ENCODE results near the gene SLC48A1.

The SLC48A1 gene

DNA sequence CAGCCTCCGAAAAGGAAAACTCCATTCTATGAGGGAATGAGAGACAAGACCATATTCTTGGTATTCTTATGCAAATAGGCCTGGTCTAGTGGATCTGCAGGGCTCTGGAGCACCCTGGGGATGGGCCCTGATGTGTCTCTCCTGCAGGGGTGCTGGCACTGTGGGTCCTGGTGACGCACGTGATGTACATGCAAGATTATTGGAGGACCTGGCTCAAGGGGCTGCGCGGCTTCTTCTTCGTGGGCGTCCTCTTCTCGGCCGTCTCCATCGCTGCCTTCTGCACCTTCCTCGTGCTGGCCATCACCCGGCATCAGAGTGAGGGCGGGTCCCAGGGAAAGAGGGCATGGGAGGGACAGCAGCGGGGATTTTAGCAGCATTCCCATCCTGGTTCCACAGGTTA, 5.8 kb downstream of the SLC48A1 start:
- no peak for DNase-seq

- peak; percentile 32 for DNase-seq
Observed at GRCh38 chr12:47779301-47779942, 6.4 kb downstream of the SLC48A1 start.

DNA sequence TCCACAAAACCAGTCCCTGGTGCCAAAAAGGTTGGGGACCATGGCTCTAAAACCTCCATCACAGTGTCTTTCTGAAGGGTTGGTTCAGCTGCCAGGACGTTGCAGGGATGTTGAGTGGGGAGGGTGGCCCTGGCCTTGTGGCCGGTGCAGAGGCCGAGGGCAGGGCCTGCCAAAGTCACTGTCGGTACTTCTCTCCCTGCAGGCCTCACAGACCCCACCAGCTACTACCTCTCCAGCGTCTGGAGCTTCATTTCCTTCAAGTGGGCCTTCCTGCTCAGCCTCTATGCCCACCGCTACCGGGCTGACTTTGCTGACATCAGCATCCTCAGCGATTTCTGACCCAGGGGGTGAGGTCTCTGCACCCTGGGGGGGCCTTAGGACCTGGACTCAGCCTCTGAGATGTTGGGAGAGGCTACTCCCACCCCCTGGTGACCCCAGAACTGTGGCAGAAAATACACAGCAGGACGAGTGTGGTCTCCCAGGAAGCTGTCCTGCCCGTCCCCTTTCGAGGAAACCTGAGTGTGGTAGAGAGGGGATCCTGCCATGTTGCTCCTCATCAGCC, 7.0 kb downstream of the SLC48A1 start:
- DNase-seq: no peak

DNA sequence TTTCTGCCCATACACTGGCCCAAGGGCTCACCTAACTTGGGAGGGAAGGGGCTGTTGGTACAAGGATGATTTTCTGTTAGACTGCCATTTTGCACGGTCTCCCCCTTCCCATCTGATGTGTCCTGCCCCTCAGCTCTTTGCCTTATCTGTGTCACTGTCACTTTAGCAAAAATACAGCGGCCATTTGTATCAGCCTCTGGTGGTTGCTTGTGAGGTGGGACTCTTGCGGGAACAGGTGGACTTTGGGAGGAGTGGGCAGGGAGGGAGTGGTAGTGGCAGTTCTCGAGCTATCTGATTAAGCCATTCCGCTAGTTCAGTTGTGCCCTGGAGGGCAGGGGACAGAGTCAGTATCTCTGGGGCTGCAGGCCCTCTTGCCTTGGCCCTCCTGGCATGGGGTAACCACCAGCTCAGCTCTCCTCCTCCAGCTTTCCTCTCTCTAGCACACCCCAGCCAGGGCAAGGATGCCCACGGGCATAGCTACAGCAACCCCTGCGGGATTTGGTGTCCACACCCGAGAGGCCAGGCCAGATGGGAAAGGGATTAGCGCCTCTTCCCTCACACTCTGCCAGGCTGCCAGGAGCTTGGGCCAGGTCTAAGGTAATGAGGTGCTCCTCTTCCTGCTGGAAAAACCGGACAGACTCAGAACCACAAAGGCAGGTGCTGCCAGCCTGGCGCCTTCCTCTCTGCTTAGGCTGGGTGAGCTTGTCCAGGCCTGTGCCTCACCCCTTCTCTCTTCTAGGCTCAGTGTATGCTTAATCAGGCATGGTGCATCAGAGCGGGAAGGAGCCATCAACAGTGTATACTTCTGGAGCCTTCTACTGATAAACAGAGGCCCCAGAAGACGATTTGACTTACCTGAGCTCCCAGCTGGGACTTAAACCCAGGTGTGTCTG, 8.7 kb downstream of the SLC48A1 start:
- peak; percentile 55 for DNase-seq

DNA sequence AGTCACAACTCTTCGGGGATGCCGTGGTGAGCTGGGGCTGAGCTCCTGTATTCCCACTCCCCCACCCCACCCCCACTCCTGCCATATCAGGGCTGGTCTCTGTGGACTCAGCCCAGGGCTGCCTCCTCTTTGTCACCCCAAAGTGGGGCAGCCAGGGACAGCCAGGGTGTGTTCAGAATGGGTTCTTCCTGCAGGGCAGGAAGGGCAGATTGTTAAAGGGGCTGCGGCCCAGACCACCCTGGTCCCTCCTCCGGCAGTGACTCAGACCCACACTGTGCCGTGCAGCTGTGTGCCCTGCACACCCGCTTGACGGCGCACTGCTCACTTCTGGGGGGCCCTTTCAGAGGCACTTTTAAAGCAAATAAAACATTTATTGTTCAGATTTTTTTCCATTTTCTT, 9.3 kb downstream of the SLC48A1 start:
- DNase-seq: no peak

GRCh38 chr12:47783024-47783755, 10.2 kb downstream of the SLC48A1 start:
- DNase-seq: no peak

- DNase-seq: no peak
Observed at GRCh38 chr12:47783821-47784819, 11.1 kb downstream of the SLC48A1 start.

DNA sequence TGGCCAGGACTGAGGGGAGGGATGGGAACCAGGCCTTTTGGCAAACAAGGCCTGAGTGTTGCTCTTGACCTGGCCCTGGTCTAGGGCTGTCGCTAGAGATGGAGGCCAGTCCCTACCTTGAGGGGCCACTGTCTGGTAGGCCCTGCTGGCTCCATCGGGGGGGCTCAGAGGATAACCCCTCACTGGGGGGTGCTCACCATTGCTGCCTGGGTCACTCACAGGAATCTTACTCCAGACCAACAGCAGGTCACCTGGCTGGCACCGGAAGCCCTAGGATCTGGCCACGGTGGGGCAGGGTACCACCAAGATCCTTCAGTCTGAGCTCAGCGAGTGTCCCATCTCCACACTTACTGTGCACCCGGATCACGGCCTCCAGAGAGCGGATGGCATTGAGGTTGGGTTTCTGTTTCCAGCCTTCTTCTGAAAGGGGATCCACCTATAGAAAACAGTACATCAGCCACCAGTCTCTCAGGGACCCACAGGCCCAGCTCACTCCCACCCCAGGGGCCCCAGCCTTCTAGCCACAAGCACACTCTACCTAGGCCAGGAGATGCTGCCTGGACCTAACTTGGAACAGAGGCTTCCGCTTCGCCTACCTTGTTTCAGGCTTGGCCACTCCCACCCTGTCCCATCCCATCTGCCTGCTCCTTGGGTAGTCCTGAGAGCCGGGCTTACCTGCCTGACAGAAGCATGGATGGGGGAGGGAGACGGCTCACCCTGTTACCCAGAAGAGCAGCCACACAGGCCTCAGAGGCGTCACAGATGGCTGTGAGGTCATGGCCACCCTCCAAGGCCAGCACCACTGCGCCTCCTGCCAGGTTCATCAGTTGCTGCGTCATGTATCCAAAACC, 12.2 kb downstream of the SLC48A1 start:
- DNase-seq: no peak

DNA sequence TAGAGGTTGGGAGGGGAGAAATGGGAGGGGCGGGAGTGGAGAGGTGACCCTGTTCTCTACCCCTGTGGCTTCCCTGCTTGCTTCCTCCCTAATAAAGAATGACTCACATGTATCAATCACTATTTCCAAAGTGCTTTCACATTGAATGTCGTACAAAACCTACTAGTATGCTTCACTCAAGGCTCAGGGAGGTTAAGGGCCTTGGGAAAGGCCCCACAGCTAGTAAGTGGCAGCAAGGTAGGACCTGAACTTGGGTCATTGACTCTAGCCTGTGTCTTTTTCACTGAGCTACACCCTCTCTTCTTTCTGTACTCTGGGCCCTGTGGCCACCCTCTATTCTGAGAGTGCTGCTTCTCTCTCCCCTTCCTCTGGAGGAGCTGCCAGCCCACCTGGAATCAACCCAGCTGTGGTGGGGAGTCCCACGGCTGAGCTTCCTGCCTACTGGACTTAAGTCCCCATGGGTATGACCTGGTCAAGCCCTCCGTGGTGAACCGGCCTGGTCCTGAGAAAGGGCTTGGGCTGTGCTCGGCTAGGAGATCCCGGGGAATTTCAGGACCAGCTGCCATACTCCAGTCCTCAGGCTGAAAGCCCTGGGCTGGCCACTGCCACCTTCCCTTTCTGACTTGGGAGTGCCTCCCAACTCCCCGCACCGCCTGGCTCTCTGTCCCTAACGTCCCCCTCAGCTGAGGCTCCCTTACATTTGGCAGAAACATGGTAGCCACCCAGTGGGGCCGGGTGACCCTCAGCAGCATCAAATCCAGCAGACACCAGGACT, 13.0 kb downstream of the SLC48A1 start:
- DNase-seq: no peak

- no peak for DNase-seq
Observed at GRCh38 chr12:47786662-47787280, 13.7 kb downstream of the SLC48A1 start.

DNA sequence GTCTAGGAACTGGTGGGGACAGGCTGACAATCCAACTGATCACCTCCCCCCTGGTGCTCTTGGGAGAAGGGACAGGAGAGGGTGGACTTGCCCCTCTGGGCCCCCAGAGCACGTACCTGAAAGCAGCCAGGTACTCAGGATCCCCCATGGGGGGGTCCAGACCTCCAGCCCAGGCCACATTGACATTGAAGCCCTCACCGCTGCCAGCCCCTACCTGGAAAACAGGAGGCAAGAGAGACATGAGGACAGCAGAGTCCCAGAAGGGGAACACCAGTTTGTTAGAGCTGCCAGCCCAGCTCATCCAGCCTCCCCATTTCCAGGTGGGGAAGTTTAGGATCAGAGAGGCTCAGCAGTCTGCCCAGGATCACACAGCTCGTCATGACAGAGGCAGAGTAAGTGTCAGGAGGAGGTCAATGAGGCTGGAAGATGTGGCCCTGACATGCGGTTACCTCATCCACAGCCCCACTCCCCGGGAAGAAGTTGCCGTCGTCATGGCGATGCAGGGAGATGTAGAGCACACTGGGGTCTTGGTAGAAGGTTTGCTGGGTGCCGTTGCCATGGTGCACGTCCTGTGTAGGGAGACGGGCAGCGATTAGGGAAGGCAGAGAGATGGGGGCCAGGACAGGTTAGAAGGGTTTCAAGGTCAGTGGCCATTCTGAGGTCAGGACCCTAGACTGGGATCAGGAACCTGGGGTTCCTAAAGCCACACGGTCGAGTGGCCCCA, 14.7 kb downstream of the SLC48A1 start:
- no peak for DNase-seq

DNA sequence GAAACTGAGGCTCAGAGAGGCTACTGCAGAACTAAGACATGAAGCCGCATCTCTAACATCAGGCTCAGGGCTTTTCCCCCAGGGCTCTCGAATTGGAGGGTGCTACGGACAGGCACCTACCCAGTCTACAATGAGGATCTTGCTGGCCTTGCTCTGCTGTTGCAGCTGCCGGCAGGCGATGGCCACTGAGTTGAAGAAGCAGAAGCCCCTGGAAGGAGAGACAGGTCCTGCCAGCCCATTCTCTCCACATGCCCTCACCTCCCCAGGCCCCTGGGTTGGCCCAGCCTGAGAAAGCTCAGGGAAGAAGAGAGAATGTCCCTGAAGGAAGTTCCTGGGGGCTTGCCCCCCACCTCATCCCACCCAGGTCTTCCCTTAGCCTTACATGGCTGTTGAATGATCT, 16.1 kb downstream of the SLC48A1 start:
- no peak for DNase-seq

- DNase-seq: no peak
Observed at GRCh38 chr12:47789712-47790489, 16.9 kb downstream of the SLC48A1 start.

DNA sequence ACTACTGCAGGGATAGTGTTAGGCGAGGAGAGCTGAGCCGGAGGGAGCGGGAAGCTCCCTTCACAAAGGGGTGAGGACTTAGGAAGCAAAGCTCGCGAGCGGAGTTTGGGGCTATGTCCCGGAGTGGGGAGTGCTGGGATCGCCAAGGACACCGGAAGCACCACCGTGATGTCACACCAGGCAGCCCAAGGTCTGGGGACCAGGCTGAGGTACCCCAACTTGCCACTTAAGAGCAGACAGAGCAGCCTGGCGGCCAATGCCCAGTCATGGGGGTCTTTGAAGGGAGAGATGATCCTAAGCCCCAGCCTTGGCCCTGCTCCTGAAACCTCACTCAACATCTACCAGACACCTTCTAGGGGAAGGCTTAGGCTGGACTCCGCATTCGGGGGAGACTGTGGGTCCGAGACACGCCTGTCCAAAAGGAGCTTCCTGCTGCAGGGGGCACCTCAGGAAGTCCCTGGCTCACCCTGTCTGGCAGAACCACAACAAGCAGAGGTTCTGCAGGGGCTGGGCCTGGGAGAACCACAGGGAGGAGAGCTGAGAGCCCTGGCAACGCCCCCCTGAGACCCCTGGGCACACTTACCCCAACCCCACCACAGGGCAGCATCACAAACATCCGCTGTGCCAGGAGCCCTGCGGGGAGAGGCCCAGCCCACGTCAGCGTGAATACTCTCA, 17.8 kb downstream of the SLC48A1 start:
- no peak for DNase-seq

DNA sequence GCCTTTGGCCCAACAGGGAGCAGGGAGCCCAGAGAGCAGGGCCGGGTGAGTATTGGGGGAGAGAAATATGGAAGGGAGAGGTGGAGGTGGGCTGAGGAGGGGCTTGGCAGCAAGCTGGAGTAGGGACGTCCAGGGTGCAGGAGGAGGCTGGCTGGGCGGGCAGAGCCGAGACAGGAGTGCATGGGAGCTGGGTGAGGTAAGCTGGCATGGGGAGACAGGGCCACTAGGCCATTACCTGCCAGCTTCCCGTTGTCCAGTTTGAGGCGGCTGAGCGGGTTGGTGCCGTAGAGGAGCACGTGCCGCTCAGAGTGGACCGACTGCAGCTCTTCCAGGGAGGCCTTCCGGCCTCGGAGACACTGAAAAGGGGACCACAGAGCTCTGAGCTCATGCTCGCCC, 18.3 kb downstream of the SLC48A1 start:
- DNase-seq: no peak

- no peak for DNase-seq
Observed at GRCh38 chr12:47791874-47792273, 18.8 kb downstream of the SLC48A1 start.

GRCh38 chr12:47793015-47793681, 20.1 kb downstream of the SLC48A1 start:
- DNase-seq: no peak
